Stimulated activated effector memory CD8-positive, alpha-beta T cell treated with anti-CD3 and anti-CD28 coated beads, Interleukin-12 subunit alpha, Interleukin-12 subunit beta, amount 100 ng/mL, for 72 hours (primary cell): Measurements from ENCODE around the gene CTNND2.
"Not testable (repeated sequence)": the region's sequence is repeated elsewhere in the genome, so short reads cannot be mapped to it uniquely, and the experiment has no call there.

Source experiments
- ATAC-seq: fragments of 150-1000 bp; cut with Tn5 transposase; 2 replicates; pipeline ENCODE4 v1.10.0; 2021
- DNase-seq, 2 donors: peaks; one replicate each; pipeline ENCODE4 v3.0.0; 2021 to 2022; ENCODE audit warnings: low spot score in 2 of 2
- H3K27ac Mint-ChIP-seq: one replicate; pipeline ENCODE4 v1.8.0; 2022; ENCODE audit warnings: mild to moderate bottlenecking, mixed read lengths
- H3K36me3 Mint-ChIP-seq: one replicate; pipeline ENCODE4 v1.8.0; 2022; ENCODE audit warnings: mild to moderate bottlenecking, mixed read lengths
- H3K4me1 Mint-ChIP-seq: one replicate; pipeline ENCODE4 v1.8.0; 2022; ENCODE audit warnings: mixed read lengths
- H3K4me3 Mint-ChIP-seq: one replicate; pipeline ENCODE4 v1.8.0; 2022; ENCODE audit warnings: mild to moderate bottlenecking, mixed read lengths
- H3K9me3 Mint-ChIP-seq: one replicate; pipeline ENCODE4 v1.8.0; 2022; ENCODE audit warnings: mixed read lengths

Gene CTNND2

GRCh38 chr5:11420969-11421368 is 483.3 kb downstream of the CTNND2 start:
- no peaks in the 10 kb centered on the region for H3K4me1 Mint-ChIP-seq
- ATAC-seq: no peak

GRCh38 chr5:11415751-11416150 is 488.5 kb downstream of the CTNND2 start:
- DNase-seq (no peak), ATAC-seq (no peak)
- no peak overlapping the region for H3K27ac Mint-ChIP-seq
- H3K9me3 Mint-ChIP-seq: peaks cover 4% of the 10 kb centered on the region
- no peaks in the 10 kb centered on the region for H3K36me3 Mint-ChIP-seq
- no peaks in the 10 kb centered on the region for H3K4me1 Mint-ChIP-seq
- H3K4me3 Mint-ChIP-seq: no peak overlapping the region

More at GRCh38 chr5:11420969-11421368, 483.3 kb downstream of the CTNND2 start:
- no peak for DNase-seq
- H3K36me3 Mint-ChIP-seq: no peaks in the 10 kb centered on the region
- H3K4me3 Mint-ChIP-seq: no peak overlapping the region
- H3K27ac Mint-ChIP-seq: no peak overlapping the region
- H3K9me3 Mint-ChIP-seq: peaks cover 4% of the 10 kb centered on the region

- H3K4me1 Mint-ChIP-seq, DNase-seq, ATAC-seq, H3K36me3 Mint-ChIP-seq, H3K9me3 Mint-ChIP-seq, H3K4me3 Mint-ChIP-seq, H3K27ac Mint-ChIP-seq: not testable (repeated sequence)
Measured at GRCh38 chr5:11414732-11415131, 489.5 kb downstream of the CTNND2 start.

GRCh38 chr5:11411621-11412020 is 492.6 kb downstream of the CTNND2 start:
- no peaks in the 10 kb centered on the region for H3K9me3 Mint-ChIP-seq
- H3K4me3 Mint-ChIP-seq: no peak overlapping the region
- DNase-seq: no peak
- no peaks in the 10 kb centered on the region for H3K36me3 Mint-ChIP-seq
- no peak for ATAC-seq
- no peaks in the 10 kb centered on the region for H3K4me1 Mint-ChIP-seq
- H3K27ac Mint-ChIP-seq: no peak overlapping the region

- H3K9me3 Mint-ChIP-seq: no peaks in the 10 kb centered on the region
- no peak for ATAC-seq
- H3K27ac Mint-ChIP-seq: no peak overlapping the region
Measured at GRCh38 chr5:11407556-11408145, 496.6 kb downstream of the CTNND2 start.

GRCh38 chr5:11400316-11400715 is 503.9 kb downstream of the CTNND2 start:
- H3K4me1 Mint-ChIP-seq: no peaks in the 10 kb centered on the region
- no peaks in the 10 kb centered on the region for H3K36me3 Mint-ChIP-seq
- H3K27ac Mint-ChIP-seq: no peak overlapping the region
- no peak for DNase-seq
- ATAC-seq: no peak
- no peaks in the 10 kb centered on the region for H3K9me3 Mint-ChIP-seq
- H3K4me3 Mint-ChIP-seq: no peak overlapping the region

More at GRCh38 chr5:11407556-11408145, 496.6 kb downstream of the CTNND2 start:
- H3K4me3 Mint-ChIP-seq: no peak overlapping the region
- H3K4me1 Mint-ChIP-seq: no peaks in the 10 kb centered on the region
- DNase-seq: no peak
- no peaks in the 10 kb centered on the region for H3K36me3 Mint-ChIP-seq

DNA sequence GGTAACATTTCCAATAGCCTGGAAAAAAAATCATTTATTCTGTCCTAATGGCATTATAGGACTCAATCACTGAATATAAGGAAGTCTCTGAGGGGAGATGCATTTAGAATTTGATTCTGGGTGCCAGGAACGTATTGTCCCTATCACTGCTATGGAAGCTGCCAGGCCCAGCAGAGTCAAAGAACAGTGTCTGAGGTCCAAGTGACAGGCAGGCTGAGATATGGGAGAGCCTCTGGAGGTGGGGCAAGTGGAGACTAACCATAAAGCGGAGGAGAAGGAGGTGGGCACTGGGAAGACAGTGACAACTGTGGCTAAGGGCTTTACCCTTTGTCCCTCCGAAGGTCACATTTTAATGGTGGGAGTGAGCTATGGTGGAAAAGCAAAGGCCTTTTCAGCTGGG is 505.5 kb downstream of the CTNND2 start:
- Mint-ChIP-seq H3K4me1 (no peaks in the 10 kb centered on the region), H3K36me3 (no peaks in the 10 kb centered on the region), H3K4me3 (no peak overlapping the region), H3K27ac (no peak overlapping the region), H3K9me3 (peaks cover 3% of the 10 kb centered on the region)
- no peak for ATAC-seq
- DNase-seq: no peak

- H3K4me3 Mint-ChIP-seq: no peak overlapping the region
- ATAC-seq: no peak
- DNase-seq: no peak
Measured at GRCh38 chr5:11397549-11397948, 506.7 kb downstream of the CTNND2 start.

GRCh38 chr5:11396917-11397316 is 507.3 kb downstream of the CTNND2 start:
- DNase-seq (no peak), ATAC-seq (no peak)
- Mint-ChIP-seq H3K4me3 (no peak overlapping the region), H3K27ac (no peak overlapping the region), H3K4me1 (no peaks in the 10 kb centered on the region), H3K9me3 (peaks cover 3% of the 10 kb centered on the region), H3K36me3 (no peaks in the 10 kb centered on the region)

More at GRCh38 chr5:11397549-11397948, 506.7 kb downstream of the CTNND2 start:
- no peaks in the 10 kb centered on the region for H3K4me1 Mint-ChIP-seq
- no peaks in the 10 kb centered on the region for H3K36me3 Mint-ChIP-seq
- no peak overlapping the region for H3K27ac Mint-ChIP-seq
- peaks cover 3% of the 10 kb centered on the region for H3K9me3 Mint-ChIP-seq

- H3K36me3 Mint-ChIP-seq: no peaks in the 10 kb centered on the region
- no peak overlapping the region for H3K27ac Mint-ChIP-seq
- H3K4me1 Mint-ChIP-seq: no peaks in the 10 kb centered on the region
- DNase-seq (no peak), ATAC-seq (no peak)
- H3K9me3 Mint-ChIP-seq: peaks cover 3% of the 10 kb centered on the region
- no peak overlapping the region for H3K4me3 Mint-ChIP-seq
Measured at GRCh38 chr5:11394933-11395332, 509.3 kb downstream of the CTNND2 start.

DNA sequence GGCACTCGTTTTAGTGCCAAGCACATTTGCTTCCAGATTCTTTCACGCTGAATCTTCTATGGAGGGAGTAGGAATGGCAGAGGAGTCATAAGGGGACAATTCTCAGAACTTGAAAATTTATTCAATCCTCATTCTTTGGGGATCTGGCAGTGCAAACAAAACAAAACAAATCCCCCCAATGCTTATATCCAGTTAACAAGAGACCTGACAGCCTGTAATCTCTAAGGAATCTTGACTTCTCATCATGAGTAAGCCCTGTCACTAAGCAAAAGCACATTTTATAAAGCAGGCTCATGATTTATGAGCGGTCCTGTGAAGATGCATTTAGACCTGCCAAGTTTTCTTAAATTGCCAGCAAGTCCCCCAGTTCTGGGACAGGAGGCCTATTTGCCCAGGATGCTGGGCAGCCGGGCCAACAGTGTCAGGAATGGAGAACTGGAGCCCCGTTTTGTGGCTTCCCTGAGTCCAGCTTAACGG is 513.9 kb downstream of the CTNND2 start:
- no peak for ATAC-seq
- H3K4me1 Mint-ChIP-seq: peaks cover 6% of the 10 kb centered on the region
- DNase-seq: no peak
- no peak overlapping the region for H3K4me3 Mint-ChIP-seq
- H3K27ac Mint-ChIP-seq: no peak overlapping the region
- no peaks in the 10 kb centered on the region for H3K36me3 Mint-ChIP-seq
- peaks cover 3% of the 10 kb centered on the region for H3K9me3 Mint-ChIP-seq

GRCh38 chr5:11387382-11387781 is 516.9 kb downstream of the CTNND2 start:
- no peak overlapping the region for H3K4me3 Mint-ChIP-seq
- H3K9me3 Mint-ChIP-seq: no peaks in the 10 kb centered on the region
- H3K4me1 Mint-ChIP-seq: peaks cover 6% of the 10 kb centered on the region
- no peak overlapping the region for H3K27ac Mint-ChIP-seq
- DNase-seq (no peak), ATAC-seq (no peak)
- no peaks in the 10 kb centered on the region for H3K36me3 Mint-ChIP-seq

DNA sequence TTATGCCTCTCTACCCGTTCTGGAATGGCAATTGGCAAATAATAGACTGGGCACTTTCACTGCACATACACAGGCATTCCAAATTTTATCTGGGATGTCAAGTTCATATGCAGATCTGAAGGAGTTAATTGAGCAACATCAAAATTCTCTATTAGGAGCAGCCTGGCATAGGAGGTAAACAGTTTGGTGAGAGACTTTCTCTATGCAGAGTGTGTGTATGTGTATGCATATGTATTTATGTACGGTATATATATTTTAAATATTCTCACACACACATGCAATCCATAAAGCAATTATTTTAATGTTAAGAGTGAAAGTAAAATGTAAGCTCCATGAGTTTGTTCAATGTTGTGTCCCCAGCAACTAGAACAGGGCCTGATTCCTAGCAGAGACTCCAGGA is 517.8 kb downstream of the CTNND2 start:
- H3K36me3 Mint-ChIP-seq: no peaks in the 10 kb centered on the region
- H3K27ac Mint-ChIP-seq: no peak overlapping the region
- H3K4me1 Mint-ChIP-seq: peaks cover 6% of the 10 kb centered on the region
- no peaks in the 10 kb centered on the region for H3K9me3 Mint-ChIP-seq
- ATAC-seq: no peak
- DNase-seq: no peak
- no peak overlapping the region for H3K4me3 Mint-ChIP-seq

DNA sequence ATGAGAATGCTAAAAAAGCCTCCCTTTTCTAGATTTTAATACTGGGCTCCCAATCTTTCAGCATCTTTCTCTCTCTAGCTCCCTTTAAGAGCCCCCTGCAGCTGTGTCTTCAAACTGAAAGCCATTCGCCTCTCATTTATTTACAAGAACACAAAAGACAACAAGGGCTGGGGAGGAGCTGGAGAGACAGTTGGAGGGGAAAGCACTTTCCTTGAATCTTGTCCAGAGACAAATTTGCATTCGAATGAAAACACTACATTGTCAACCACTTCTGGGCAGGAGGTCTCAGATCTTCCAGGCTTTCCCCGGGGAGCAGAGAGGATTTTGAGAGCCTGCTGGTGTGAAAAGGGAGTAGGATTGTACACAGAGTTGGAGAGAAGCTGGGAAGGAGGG is 518.3 kb downstream of the CTNND2 start:
- no peak for ATAC-seq
- no peaks in the 10 kb centered on the region for H3K9me3 Mint-ChIP-seq
- H3K36me3 Mint-ChIP-seq: no peaks in the 10 kb centered on the region
- no peak for DNase-seq
- H3K4me3 Mint-ChIP-seq: no peak overlapping the region
- H3K27ac Mint-ChIP-seq: no peak overlapping the region
- H3K4me1 Mint-ChIP-seq: peaks cover 6% of the 10 kb centered on the region

- H3K27ac Mint-ChIP-seq: no peak overlapping the region
- no peaks in the 10 kb centered on the region for H3K36me3 Mint-ChIP-seq
- ATAC-seq (no peak), DNase-seq (no peak)
- H3K4me3 Mint-ChIP-seq: no peak overlapping the region
- H3K9me3 Mint-ChIP-seq: no peaks in the 10 kb centered on the region
- H3K4me1 Mint-ChIP-seq: peaks cover 6% of the 10 kb centered on the region
Measured at GRCh38 chr5:11385251-11385900, 518.9 kb downstream of the CTNND2 start.
